OCI-LY1 (cell line): Measurements from ENCODE around the gene IGLL5.
"Not testable (repeated sequence)": the region's sequence is repeated elsewhere in the genome, so short reads cannot be mapped to it uniquely, and the experiment has no call there.

Source experiments
- H2AFZ ChIP-seq: fragments of 200-600 bp; sonication (generic), shearing (Covaris generic); 2 replicates; pipeline ENCODE4 v1.6.0; 2014; ENCODE audit warnings: antibody characterized with exemption, mild to moderate bottlenecking, low read length
- H3F3A ChIP-seq: fragments of 200-600 bp; sonication (generic), shearing (Covaris generic); 2 replicates; pipeline ENCODE4 v1.6.0; 2014; ENCODE audit warnings: mild to moderate bottlenecking, antibody characterized with exemption, low read length, moderate library complexity; ENCODE audit not compliant: insufficient read depth
- H3K27ac ChIP-seq: fragments of 200-600 bp; sonication (generic); 2 replicates; pipeline ENCODE4 v1.5.1; 2014; ENCODE audit warnings: low read length, mixed run types, mild to moderate bottlenecking, low read depth; ENCODE audit not compliant: poor library complexity, severe bottlenecking
- H3K27me3 ChIP-seq: fragments of 200-600 bp; sonication (generic); 2 replicates; pipeline ENCODE4 v1.6.0; 2014; ENCODE audit warnings: antibody characterized with exemption, mild to moderate bottlenecking, low read length, moderate library complexity; ENCODE audit not compliant: insufficient read depth
- H3K36me3 ChIP-seq: fragments of 200-600 bp; sonication (generic); 2 replicates; pipeline ENCODE4 v1.6.1; 2014; ENCODE audit warnings: mild to moderate bottlenecking, antibody characterized with exemption, low read length, moderate library complexity, mixed read lengths; ENCODE audit not compliant: insufficient read depth
- H3K4me1 ChIP-seq: fragments of 200-600 bp; sonication (generic); 2 replicates; pipeline ENCODE4 v1.5.1; 2014; ENCODE audit warnings: mild to moderate bottlenecking, low read length, moderate library complexity; ENCODE audit not compliant: insufficient read depth, severe bottlenecking
- H3K4me2 ChIP-seq: fragments of 200-600 bp; sonication (generic), shearing (Covaris generic); 2 replicates; pipeline ENCODE4 v1.6.1; 2014; ENCODE audit warnings: low read length
- H3K4me3 ChIP-seq: fragments of 200-600 bp; sonication (generic); 2 replicates; pipeline ENCODE4 v1.5.1; 2014; ENCODE audit warnings: low read length, low read depth, mild to moderate bottlenecking, mixed read lengths; ENCODE audit not compliant: poor library complexity, severe bottlenecking
- H3K79me2 ChIP-seq: fragments of 200-600 bp; shearing (Covaris generic); 2 replicates; pipeline ENCODE4 v1.6.1; 2016; ENCODE audit warnings: mixed run types, low read length, mixed read lengths; ENCODE audit not compliant: insufficient read depth
- H3K9ac ChIP-seq: fragments of 200-600 bp; sonication (generic), shearing (Covaris generic); 2 replicates; pipeline ENCODE4 v1.6.1; 2014; ENCODE audit warnings: mild to moderate bottlenecking, low read length, mixed read lengths
- H3K9me2 ChIP-seq: fragments of 200-600 bp; sonication (generic), shearing (Covaris generic); 2 replicates; pipeline ENCODE4 v1.6.1; 2014; ENCODE audit warnings: low read depth, mild to moderate bottlenecking, low read length, mixed read lengths
- H3K9me3 ChIP-seq: fragments of 200-600 bp; shearing (Covaris generic); 2 replicates; pipeline ENCODE4 v1.6.1; 2014; ENCODE audit warnings: low read length, mixed read lengths
- H4K20me1 ChIP-seq: fragments of 200-600 bp; sonication (generic), shearing (Covaris generic); 2 replicates; pipeline ENCODE4 v1.6.0; 2016; ENCODE audit warnings: mild to moderate bottlenecking, low read length; ENCODE audit not compliant: insufficient read depth
- EZH2 ChIP-seq: fragments of 200-600 bp; sonication (generic), shearing (Covaris generic); IDR thresholded peaks from 2 replicates; pipeline ENCODE4 v1.8.0; 2017; ENCODE audit warnings: borderline replicate concordance, mixed run types, mild to moderate bottlenecking, antibody characterized with exemption, low read length, moderate library complexity, mixed read lengths
- TF ChIP-seq, protein P1 (sequence below): fragments of 200-600 bp; sonication (generic), shearing (Covaris generic); IDR thresholded peaks from 2 replicates; pipeline ENCODE4 v1.5.1; 2017; ENCODE audit warnings: mild to moderate bottlenecking, antibody characterized with exemption, low read length, moderate library complexity, mixed read lengths

IGLL5 gene

GRCh38 chr22:22900527-22901205, 13.1 kb downstream of the IGLL5 start:
- not testable (repeated sequence) for H3K79me2 ChIP-seq, H3K9me3 ChIP-seq, H3K27me3 ChIP-seq, H4K20me1 ChIP-seq, H2AFZ ChIP-seq, H3K9me2 ChIP-seq
- Histone ChIP-seq H3K27ac (peak overlapping the region; percentile 98), H3K4me1 (peaks cover 93% of the 10 kb centered on the region), H3F3A (0 out of 2 replicates have a peak, but pooled peaks cover 13% of the 10 kb centered on the region), H3K36me3 (peaks cover 36% of the 10 kb centered on the region), H3K4me2 (peak overlapping the region; percentile 41; the same call in 1 of the 2 replicates), H3K9ac (peak overlapping the region; percentile 58), H3K4me3 (peak overlapping the region; percentile 45)

DNA sequence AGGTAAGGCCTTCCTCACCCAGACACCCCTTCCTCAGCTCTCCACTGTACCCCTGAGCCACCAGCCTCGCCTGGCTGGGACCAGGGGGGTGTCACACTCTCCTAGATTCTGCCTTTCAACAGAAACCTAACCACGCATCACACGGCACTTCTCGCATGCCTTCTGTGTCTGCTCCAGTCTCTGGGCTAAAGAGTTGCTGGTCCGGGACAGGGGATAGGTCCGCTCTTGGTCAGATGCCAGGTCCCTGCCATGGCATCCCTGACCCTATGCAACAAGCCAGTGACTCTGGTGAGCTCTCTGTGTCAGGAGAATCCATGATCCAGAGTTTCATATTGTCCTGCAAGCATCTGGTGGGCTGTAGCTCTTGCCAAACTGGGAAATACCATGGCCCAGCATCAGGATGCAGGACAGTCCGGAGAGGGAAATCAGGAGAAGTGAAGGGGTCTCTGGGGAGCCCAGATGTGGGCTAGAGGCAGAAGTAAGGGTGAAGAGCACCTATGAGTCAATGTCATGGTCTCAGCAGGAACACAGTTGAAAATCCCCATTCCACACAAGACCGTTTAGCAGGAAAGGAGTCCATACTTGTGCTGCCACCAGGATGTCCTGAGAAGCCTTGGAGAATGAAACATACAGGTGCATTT, 14.1 kb downstream of the IGLL5 start:
- H3K4me3 ChIP-seq = peak overlapping the region; percentile 5
- TF ChIP-seq, protein P1, sequence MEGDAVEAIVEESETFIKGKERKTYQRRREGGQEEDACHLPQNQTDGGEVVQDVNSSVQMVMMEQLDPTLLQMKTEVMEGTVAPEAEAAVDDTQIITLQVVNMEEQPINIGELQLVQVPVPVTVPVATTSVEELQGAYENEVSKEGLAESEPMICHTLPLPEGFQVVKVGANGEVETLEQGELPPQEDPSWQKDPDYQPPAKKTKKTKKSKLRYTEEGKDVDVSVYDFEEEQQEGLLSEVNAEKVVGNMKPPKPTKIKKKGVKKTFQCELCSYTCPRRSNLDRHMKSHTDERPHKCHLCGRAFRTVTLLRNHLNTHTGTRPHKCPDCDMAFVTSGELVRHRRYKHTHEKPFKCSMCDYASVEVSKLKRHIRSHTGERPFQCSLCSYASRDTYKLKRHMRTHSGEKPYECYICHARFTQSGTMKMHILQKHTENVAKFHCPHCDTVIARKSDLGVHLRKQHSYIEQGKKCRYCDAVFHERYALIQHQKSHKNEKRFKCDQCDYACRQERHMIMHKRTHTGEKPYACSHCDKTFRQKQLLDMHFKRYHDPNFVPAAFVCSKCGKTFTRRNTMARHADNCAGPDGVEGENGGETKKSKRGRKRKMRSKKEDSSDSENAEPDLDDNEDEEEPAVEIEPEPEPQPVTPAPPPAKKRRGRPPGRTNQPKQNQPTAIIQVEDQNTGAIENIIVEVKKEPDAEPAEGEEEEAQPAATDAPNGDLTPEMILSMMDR = no peak
- no peak for TF ChIP-seq EZH2
- H3K9ac ChIP-seq = peak overlapping the region; percentile 73
- H3K4me2 ChIP-seq = peak overlapping the region; percentile 67
- H2AFZ ChIP-seq = no peak overlapping the region
- H3K9me3 ChIP-seq = no peaks in the 10 kb centered on the region
- H3K4me1 ChIP-seq = peaks cover 85% of the 10 kb centered on the region
- H3K79me2 ChIP-seq = no peaks in the 10 kb centered on the region
- no peaks in the 10 kb centered on the region for H3K9me2 ChIP-seq
- H3K27ac ChIP-seq = peak overlapping the region; percentile 98
- H4K20me1 ChIP-seq = no peaks in the 10 kb centered on the region
- 0 out of 2 replicates have a peak, but pooled peaks cover 6% of the 10 kb centered on the region for H3F3A ChIP-seq
- H3K36me3 ChIP-seq = peaks cover 26% of the 10 kb centered on the region; the same call in 1 of the 2 replicates
- H3K27me3 ChIP-seq = no peaks in the 10 kb centered on the region

DNA sequence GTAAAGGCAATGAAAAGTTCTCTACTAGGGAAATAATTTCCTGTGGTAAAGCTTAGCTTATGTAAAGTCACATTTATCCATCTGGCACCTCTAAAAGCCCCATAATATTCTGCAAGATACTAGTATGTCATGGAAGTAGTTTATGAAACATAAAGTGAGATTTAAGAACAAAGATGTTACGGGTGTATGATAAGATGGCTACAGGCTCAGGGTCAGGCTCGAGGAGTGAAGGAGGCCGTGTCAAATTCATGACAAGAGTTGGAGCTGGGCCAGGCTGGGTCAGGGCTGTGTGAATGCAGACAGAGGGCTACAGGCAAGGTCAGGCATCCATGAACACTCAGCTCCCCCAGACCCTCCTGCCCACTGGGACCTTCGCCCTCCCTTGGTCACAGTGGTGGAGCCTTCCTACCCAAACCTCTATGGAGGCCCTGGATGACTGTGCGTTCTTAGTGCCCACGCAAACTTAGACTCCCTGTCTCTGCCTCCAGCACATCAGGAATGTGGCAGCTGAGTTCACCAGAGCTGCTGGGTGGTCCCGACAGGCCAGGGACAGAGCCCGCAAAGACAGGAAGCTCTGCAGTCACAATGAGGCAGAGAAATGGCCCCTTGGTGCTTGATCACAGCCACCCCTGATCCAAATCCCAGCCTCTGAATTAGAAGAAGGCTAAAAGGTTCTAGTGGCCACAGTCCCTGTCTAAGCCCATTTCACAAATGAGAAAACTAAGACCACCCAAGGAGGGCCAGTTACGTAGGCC, 14.8 kb downstream of the IGLL5 start:
- H2AFZ ChIP-seq = no peak overlapping the region
- H3K4me2 ChIP-seq = peak overlapping the region; percentile 67
- H3F3A ChIP-seq = 0 out of 2 replicates have a peak, but pooled peaks cover 6% of the 10 kb centered on the region
- no peaks in the 10 kb centered on the region for H3K9me3 ChIP-seq
- H3K27me3 ChIP-seq = no peaks in the 10 kb centered on the region
- no peaks in the 10 kb centered on the region for H3K79me2 ChIP-seq
- H3K27ac ChIP-seq = peak overlapping the region; percentile 98
- TF ChIP-seq, protein P1 = no peak
- TF ChIP-seq EZH2 = no peak
- no peaks in the 10 kb centered on the region for H3K9me2 ChIP-seq
- no peak overlapping the region for H3K4me3 ChIP-seq
- peaks cover 23% of the 10 kb centered on the region; the same call in 1 of the 2 replicates for H3K36me3 ChIP-seq
- H4K20me1 ChIP-seq = no peaks in the 10 kb centered on the region
- H3K4me1 ChIP-seq = peaks cover 85% of the 10 kb centered on the region
- peak overlapping the region; percentile 73 for H3K9ac ChIP-seq
